Inferior parietal cortex (tissue), 1 donor: ENCODE data around the gene TMEM30A.
A peak's percentile ranks its signal among the peaks of the same experiment; 100 is the strongest.

Experiments used
- DNase-seq: peaks from one replicate; pipeline ENCODE4 v3.0.0-alpha.2; 2016; ENCODE audit errors: extremely low spot score

The TMEM30A gene

GRCh38 chr6:75284632-75285282 is at the start of gene TMEM30A:
TMEM30A (minus strand) TSS chr6:75284792; CDS start chr6:75284638, 154 bp downstream.
- DNase-seq, result peak; percentile 99

- no peak for DNase-seq
Observed at GRCh38 chr6:75333676-75334200, 49.1 kb upstream of the TMEM30A start.

- no peak for DNase-seq
Observed at GRCh38 chr6:75331151-75331550, 46.6 kb upstream of the TMEM30A start.

GRCh38 chr6:75329703-75330102 is 45.1 kb upstream of the TMEM30A start:
- DNase-seq, result no peak

- no peak for DNase-seq
Observed at GRCh38 chr6:75327807-75328206, 43.2 kb upstream of the TMEM30A start.

GRCh38 chr6:75326557-75327258 is 42.1 kb upstream of the TMEM30A start:
- DNase-seq, result no peak

GRCh38 chr6:75318900-75319299 is 34.3 kb upstream of the TMEM30A start:
- no peak for DNase-seq

GRCh38 chr6:75317503-75318206 is 33.1 kb upstream of the TMEM30A start:
- DNase-seq, result no peak

GRCh38 chr6:75315978-75316377 is 31.4 kb upstream of the TMEM30A start:
- DNase-seq, result no peak

- no peak for DNase-seq
Observed at GRCh38 chr6:75308250-75308988, 23.8 kb upstream of the TMEM30A start.

GRCh38 chr6:75307364-75308004 is 22.9 kb upstream of the TMEM30A start:
- DNase-seq, result no peak

GRCh38 chr6:75306064-75306463 is 21.5 kb upstream of the TMEM30A start:
- no peak for DNase-seq

- DNase-seq, result no peak
Observed at GRCh38 chr6:75305573-75305972, 21.0 kb upstream of the TMEM30A start.

- DNase-seq, result no peak
Observed at GRCh38 chr6:75302280-75302679, 17.7 kb upstream of the TMEM30A start.

- no peak for DNase-seq
Observed at GRCh38 chr6:75301537-75301936, 16.9 kb upstream of the TMEM30A start.

GRCh38 chr6:75301088-75301487 is 16.5 kb upstream of the TMEM30A start:
- DNase-seq, result no peak

- no peak for DNase-seq
Observed at GRCh38 chr6:75300531-75300855, 15.9 kb upstream of the TMEM30A start.

- DNase-seq, result no peak
Observed at GRCh38 chr6:75299801-75300530, 15.4 kb upstream of the TMEM30A start.

- DNase-seq, result peak; percentile 91
Observed at GRCh38 chr6:75296811-75297779, 12.5 kb upstream of the TMEM30A start.

- no peak for DNase-seq
Observed at GRCh38 chr6:75292555-75292954, 8.0 kb upstream of the TMEM30A start.
